Mesenteric fat pad (tissue), 1 donor: ENCODE data around the gene ZMYND15. TPM values are rescaled to one million over a fixed set of nuclear protein-coding genes. Genes with fewer than 3 reads are reported as not detected.

Source experiments
- DNase-seq: peaks from one replicate; pipeline ENCODE4 v3.0.0-alpha.2; 2020; ENCODE audit warnings: low spot score
- total RNA-seq: library from RNA; stranded (reverse); fragmentation: NEBNext Ultra II Directional; extraction: Animal tissue kit (Norgen Biotek cat#: 25700); gene quantifications from one replicate; pipeline ENCODE4 v1.2.1, GENCODE V29; 2021
- donor health status: DM: yes; HTN: yes; CAD: no.

The ZMYND15 gene
- total RNA-seq, 1 donor from 2014 or later, result 2.9 TPM

- DNase-seq, result no peak
Measured at GRCh38 chr17:4715063-4715744, 24.4 kb upstream of the ZMYND15 start.

GRCh38 chr17:4716081-4716480 is 23.6 kb upstream of the ZMYND15 start:
- DNase-seq, result no peak

- no peak for DNase-seq
Measured at GRCh38 chr17:4717791-4718190, 21.8 kb upstream of the ZMYND15 start.

- DNase-seq, result no peak
Measured at GRCh38 chr17:4718276-4718675, 21.4 kb upstream of the ZMYND15 start.

GRCh38 chr17:4719146-4719545 is 20.5 kb upstream of the ZMYND15 start:
- no peak for DNase-seq

GRCh38 chr17:4719684-4720221 is 19.9 kb upstream of the ZMYND15 start:
- no peak for DNase-seq

GRCh38 chr17:4720787-4721186 is 18.8 kb upstream of the ZMYND15 start:
- no peak for DNase-seq

GRCh38 chr17:4721203-4722135 is 18.2 kb upstream of the ZMYND15 start:
- DNase-seq, result no peak

- no peak for DNase-seq
Measured at GRCh38 chr17:4722678-4723240, 16.9 kb upstream of the ZMYND15 start.

- DNase-seq, result no peak
Measured at GRCh38 chr17:4724650-4725049, 15.0 kb upstream of the ZMYND15 start.

- no peak for DNase-seq
Measured at GRCh38 chr17:4725646-4726310, 13.9 kb upstream of the ZMYND15 start.

GRCh38 chr17:4728124-4728523 is 11.5 kb upstream of the ZMYND15 start:
- no peak for DNase-seq

- no peak for DNase-seq
Measured at GRCh38 chr17:4733073-4733531, 6.5 kb upstream of the ZMYND15 start.

- DNase-seq, result no peak
Measured at GRCh38 chr17:4734857-4735475, 4.7 kb upstream of the ZMYND15 start.

GRCh38 chr17:4735876-4736651 is 3.6 kb upstream of the ZMYND15 start:
- no peak for DNase-seq

- DNase-seq, result no peak
Measured at GRCh38 chr17:4738136-4739121, 1.2 kb upstream of the ZMYND15 start.

GRCh38 chr17:4740025-4740351 is 355 bp downstream of the ZMYND15 start:
- no peak for DNase-seq

- no peak for DNase-seq
Measured at GRCh38 chr17:4740584-4740983, 951 bp downstream of the ZMYND15 start.

GRCh38 chr17:4741544-4741943 is 1.9 kb downstream of the ZMYND15 start:
- DNase-seq, result no peak
